C4-2B (cell line): ENCODE measurements around the gene FAM180B.

ENCODE experiments used
- H3K27ac ChIP-seq: fragments of 450-650 bp; 2 replicates; pipeline ENCODE4 v1.5.1; 2017
- CTCF ChIP-seq: fragments of 450-650 bp; conservative IDR thresholded peaks from 2 replicates; pipeline ENCODE4 v1.5.1; 2017; ENCODE audit warnings: mild to moderate bottlenecking
- ZFX ChIP-seq: fragments of 450-650 bp; IDR thresholded peaks from 2 replicates; pipeline ENCODE4 v1.6.1; 2017

The FAM180B gene

GRCh38 chr11:47606731-47607130 is 20.3 kb downstream of the FAM180B start:
- no peak overlapping the region for H3K27ac ChIP-seq
- TF ChIP-seq ZFX = no peak
- no peak for TF ChIP-seq CTCF

GRCh38 chr11:47607380-47607779 is 20.9 kb downstream of the FAM180B start:
- no peak for TF ChIP-seq ZFX
- TF ChIP-seq CTCF = no peak
- H3K27ac ChIP-seq = no peak overlapping the region

GRCh38 chr11:47609675-47610074 is 23.2 kb downstream of the FAM180B start:
- no peak for TF ChIP-seq CTCF

GRCh38 chr11:47611348-47611794 is 24.9 kb downstream of the FAM180B start:
- TF ChIP-seq ZFX (no peak), CTCF (no peak)
- no peak overlapping the region for H3K27ac ChIP-seq

More at GRCh38 chr11:47609675-47610074, 23.2 kb downstream of the FAM180B start:
- H3K27ac ChIP-seq = no peak overlapping the region

GRCh38 chr11:47615249-47615648 is 28.8 kb downstream of the FAM180B start:
- TF ChIP-seq CTCF (no peak), ZFX (no peak)
- H3K27ac ChIP-seq = no peak overlapping the region

GRCh38 chr11:47616726-47617416 is 30.4 kb downstream of the FAM180B start:
- TF ChIP-seq CTCF = no peak; the same call in 1 of the 2 replicates
- TF ChIP-seq ZFX = no peak
- no peak overlapping the region for H3K27ac ChIP-seq

- no peak overlapping the region for H3K27ac ChIP-seq
These were observed 30.9 kb downstream of the FAM180B start for GRCh38 chr11:47617417-47617809.

More at GRCh38 chr11:47617417-47617809, 30.9 kb downstream of the FAM180B start:
- TF ChIP-seq ZFX (no peak), CTCF (no peak; the same call in 1 of the 2 replicates)
